GM23248 (cell line): ENCODE results near the gene FAAH. TPM values are rescaled to one million over a fixed set of nuclear protein-coding genes. Genes with fewer than 3 reads are reported as not detected.
A peak's percentile ranks its signal among the peaks of the same experiment; 100 is the strongest.

ENCODE experiments used
- DNase-seq: peaks from one replicate; pipeline ENCODE4 v3.0.0-alpha.2; 2015
- H2AFZ ChIP-seq: fragments of 200-600 bp; sonication (generic); 2 replicates; pipeline ENCODE4 v1.6.1; 2016; ENCODE audit warnings: antibody characterized with exemption
- H3F3A ChIP-seq: fragments of 200-600 bp; sonication (generic); 2 replicates; pipeline ENCODE4 v1.6.1; 2016; ENCODE audit warnings: mild to moderate bottlenecking, antibody characterized with exemption, mixed run types; ENCODE audit not compliant: insufficient read depth
- H3K27ac ChIP-seq: fragments of 200-600 bp; sonication (generic); 2 replicates; pipeline ENCODE4 v1.5.1; 2016; ENCODE audit warnings: mild to moderate bottlenecking
- H3K27me3 ChIP-seq: fragments of 200-600 bp; sonication (generic); replicated peaks from 2 replicates; pipeline ENCODE4 v1.6.1; 2016; ENCODE audit warnings: mild to moderate bottlenecking; ENCODE audit not compliant: insufficient read depth
- H3K36me3 ChIP-seq: fragments of 200-600 bp; sonication (generic); 2 replicates; pipeline ENCODE4 v1.6.1; 2016; ENCODE audit warnings: low read depth, mild to moderate bottlenecking
- H3K4me1 ChIP-seq: fragments of 200-600 bp; sonication (generic); 2 replicates; pipeline ENCODE4 v1.6.1; 2016; ENCODE audit warnings: mild to moderate bottlenecking; ENCODE audit not compliant: insufficient read depth
- H3K4me2 ChIP-seq: fragments of 200-600 bp; sonication (generic); one replicate; pipeline ENCODE4 v1.6.1; 2016; ENCODE audit warnings: mild to moderate bottlenecking; ENCODE audit not compliant: unreplicated experiment
- H3K4me3 ChIP-seq: fragments of 200-600 bp; sonication (generic); 2 replicates; pipeline ENCODE4 v1.5.1; 2016; ENCODE audit warnings: mild to moderate bottlenecking
- H3K79me2 ChIP-seq: fragments of 200-600 bp; sonication (generic); 2 replicates; pipeline ENCODE4 v1.6.1; 2016; ENCODE audit warnings: mild to moderate bottlenecking; ENCODE audit not compliant: insufficient read depth
- H3K9ac ChIP-seq: fragments of 200-600 bp; sonication (generic); 2 replicates; pipeline ENCODE4 v1.6.1; 2016; ENCODE audit warnings: mild to moderate bottlenecking
- H3K9me2 ChIP-seq: fragments of 200-600 bp; sonication (generic); 2 replicates; pipeline ENCODE4 v1.6.1; 2016; ENCODE audit warnings: mixed run types, mild to moderate bottlenecking, moderate library complexity; ENCODE audit not compliant: insufficient read depth
- H3K9me3 ChIP-seq: fragments of 200-600 bp; sonication (generic); one replicate; pipeline ENCODE4 v1.6.1; 2017; ENCODE audit warnings: low read depth
- H4K20me1 ChIP-seq: fragments of 200-600 bp; sonication (generic); 2 replicates; pipeline ENCODE4 v1.6.0; 2016; ENCODE audit not compliant: insufficient read depth
- EZH2 ChIP-seq: fragments of 200-600 bp; sonication (generic); IDR thresholded peaks from 2 replicates; pipeline ENCODE4 v1.6.1; 2018; ENCODE audit warnings: antibody characterized with exemption, mild to moderate bottlenecking; ENCODE audit not compliant: insufficient read depth, poor library complexity, severe bottlenecking
- EZH2phosphoT487 ChIP-seq: fragments of 200-600 bp; sonication (generic); IDR thresholded peaks from 2 replicates; pipeline ENCODE4 v1.6.1; 2018; ENCODE audit warnings: antibody characterized with exemption, moderate library complexity, mild to moderate bottlenecking, low read depth; ENCODE audit not compliant: insufficient read depth
- WGBS, 2 experiments: methylation state at CpG; one replicate each; pipeline ENCODE4 v1.1.6; 2015 to 2017; ENCODE audit warnings: low lambda C conversion rate in 2 of 2, low coverage in 1 of 2; ENCODE audit errors: missing lambda C conversion rate in 2 of 2; 5-methylcytosine and 5-hydroxymethylcytosine counted together
- in situ Hi-C: fragments of 300-500 bp; cut with MboI; formaldehyde crosslinking; loops from 2 replicates; pipeline ENCODE4 v1.15.0; 2020
- polyA plus RNA-seq: library from polyadenylated mRNA; unstranded; fragments of >200 nt; fragmentation: Nextera tagmentation; extraction: Ambion mirVana; gene quantifications from 2 replicates; pipeline ENCODE4 v1.2.1, GENCODE V29; 2016
- total RNA-seq: library from RNA; depleted of rRNA; stranded (reverse); fragments of >200 nt; shearing (Covaris generic); gene quantifications from 2 replicates; pipeline ENCODE4 v1.2.3, GENCODE V29; 2014

FAAH gene
- total and polyA plus RNA-seq, 2 experiments from 2014 or later: 0.74 to 0.97 TPM

- no peak for DNase-seq
- H3F3A ChIP-seq: no peaks in the 10 kb centered on the region
- no peak overlapping the region for H3K27ac ChIP-seq
- H3K79me2 ChIP-seq: no peaks in the 10 kb centered on the region
- H3K9ac ChIP-seq: no peak overlapping the region
- no peaks in the 10 kb centered on the region for H3K9me2 ChIP-seq
- H3K4me3 ChIP-seq: no peak overlapping the region
- H3K4me1 ChIP-seq: no peaks in the 10 kb centered on the region
- in situ Hi-C loops: no loop called here
- H3K4me2 ChIP-seq: no peak overlapping the region
- no peaks in the 10 kb centered on the region for H3K36me3 ChIP-seq
- 100% methylated on average over 1 of the region's 1 CpG for WGBS, 2 experiments
- no peaks in the 10 kb centered on the region for H3K9me3 ChIP-seq
- H2AFZ ChIP-seq: no peak overlapping the region
- no peaks in the 10 kb centered on the region for H4K20me1 ChIP-seq
- no peaks in the 10 kb centered on the region for H3K27me3 ChIP-seq
- no peak for TF ChIP-seq EZH2phosphoT487
- no peak for TF ChIP-seq EZH2
Observed at GRCh38 chr1:46409063-46409372, 14.9 kb downstream of the FAAH start.

- DNase-seq: peak; percentile 47
- no peak overlapping the region for H3K9ac ChIP-seq
- H3K36me3 ChIP-seq: no peaks in the 10 kb centered on the region
- no peaks in the 10 kb centered on the region for H3K4me1 ChIP-seq
- H3K79me2 ChIP-seq: no peaks in the 10 kb centered on the region
- TF ChIP-seq EZH2: no peak
- no peak for TF ChIP-seq EZH2phosphoT487
- H3K9me2 ChIP-seq: no peaks in the 10 kb centered on the region
- in situ Hi-C loops: no loop called here
- H4K20me1 ChIP-seq: no peaks in the 10 kb centered on the region
- no peaks in the 10 kb centered on the region for H3F3A ChIP-seq
- no peaks in the 10 kb centered on the region for H3K9me3 ChIP-seq
- no peak overlapping the region for H3K4me2 ChIP-seq
- no peak overlapping the region for H3K4me3 ChIP-seq
- no peak overlapping the region for H2AFZ ChIP-seq
- no peak overlapping the region for H3K27ac ChIP-seq
- H3K27me3 ChIP-seq: no peaks in the 10 kb centered on the region
- 51 to 55% methylated on average over 17 of the region's 17 CpGs for WGBS, 2 experiments
Observed at GRCh38 chr1:46410156-46411009, 16.3 kb downstream of the FAAH start.

- Histone ChIP-seq H3K4me3 (no peak overlapping the region), H3K4me1 (no peaks in the 10 kb centered on the region), H3K27me3 (no peaks in the 10 kb centered on the region), H3K36me3 (no peaks in the 10 kb centered on the region), H3F3A (no peaks in the 10 kb centered on the region), H3K9me2 (no peaks in the 10 kb centered on the region), H2AFZ (no peak overlapping the region), H3K79me2 (no peaks in the 10 kb centered on the region), H3K4me2 (no peak overlapping the region), H3K27ac (no peak overlapping the region), H3K9me3 (no peaks in the 10 kb centered on the region), H4K20me1 (no peaks in the 10 kb centered on the region), H3K9ac (no peak overlapping the region)
- in situ Hi-C loops: no loop called here
- no peak for TF ChIP-seq EZH2
- TF ChIP-seq EZH2phosphoT487: no peak
- 72 to 79% methylated on average over 7 of the region's 7 CpGs for WGBS, 2 experiments
- DNase-seq: no peak
Observed at GRCh38 chr1:46411010-46411405, 16.9 kb downstream of the FAAH start.

- 76 to 79% methylated on average over 16 of the region's 16 CpGs for WGBS, 2 experiments
Observed at GRCh38 chr1:46411601-46412341, 17.7 kb downstream of the FAAH start.

More at GRCh38 chr1:46411601-46412341, 17.7 kb downstream of the FAAH start:
- Histone ChIP-seq H3K4me2 (no peak overlapping the region), H3K79me2 (no peaks in the 10 kb centered on the region), H3K4me1 (no peaks in the 10 kb centered on the region), H3K9ac (no peak overlapping the region), H3K4me3 (no peak overlapping the region), H3K9me2 (no peaks in the 10 kb centered on the region), H2AFZ (no peak overlapping the region), H3K36me3 (no peaks in the 10 kb centered on the region), H3F3A (no peaks in the 10 kb centered on the region), H4K20me1 (no peaks in the 10 kb centered on the region), H3K27ac (no peak overlapping the region), H3K9me3 (no peaks in the 10 kb centered on the region), H3K27me3 (no peaks in the 10 kb centered on the region)
- DNase-seq: no peak
- no peak for TF ChIP-seq EZH2
- no peak for TF ChIP-seq EZH2phosphoT487
- in situ Hi-C loops: no loop called here
